Choroid plexus epithelial cell (primary cell): ENCODE data around the gene PIGR.

ENCODE experiments used
- DNase-seq: peaks from one replicate; pipeline ENCODE4 v3.0.0-alpha.2; 2010; ENCODE audit warnings: low read depth
- H3K4me3 ChIP-seq: 2 replicates; pipeline ENCODE4 v1.5.1; 2011; ENCODE audit warnings: low read depth, mild to moderate bottlenecking, control low read depth, low read length, moderate library complexity
- CTCF ChIP-seq: conservative IDR thresholded peaks from 2 replicates; pipeline ENCODE4 v1.5.1; 2011; ENCODE audit warnings: low read depth, mild to moderate bottlenecking, control low read depth, inconsistent platforms, low read length, moderate library complexity

Gene PIGR

GRCh38 chr1:206946261-206946660 is at the start of gene PIGR:
Gene PIGR (minus strand): TSS chr1:206946466. CDS start chr1:206940531, 5,935 bp downstream.
- no peak within 1 kb of the TSS for H3K4me3 ChIP-seq
- TF ChIP-seq CTCF = no peak
- DNase-seq = no peak

- no peak overlapping the region for H3K4me3 ChIP-seq
- TF ChIP-seq CTCF = no peak
- no peak for DNase-seq
Measured at GRCh38 chr1:206992790-206993189, 46.5 kb upstream of the PIGR start.

GRCh38 chr1:206987873-206988272 is 41.6 kb upstream of the PIGR start:
- TF ChIP-seq CTCF = no peak
- DNase-seq = no peak
- H3K4me3 ChIP-seq = no peak overlapping the region

GRCh38 chr1:206986885-206987284 is 40.6 kb upstream of the PIGR start:
- no peak overlapping the region for H3K4me3 ChIP-seq
- DNase-seq = no peak
- no peak for TF ChIP-seq CTCF

- no peak for TF ChIP-seq CTCF
- H3K4me3 ChIP-seq = no peak overlapping the region
- DNase-seq = no peak
Measured at GRCh38 chr1:206986402-206986801, 40.1 kb upstream of the PIGR start.

GRCh38 chr1:206985162-206985749 is 39.0 kb upstream of the PIGR start:
- no peak for DNase-seq
- no peak overlapping the region for H3K4me3 ChIP-seq
- TF ChIP-seq CTCF = no peak

GRCh38 chr1:206982216-206982615 is 36.0 kb upstream of the PIGR start:
- DNase-seq = peak; percentile 48
- no peak overlapping the region for H3K4me3 ChIP-seq
- TF ChIP-seq CTCF = peak; percentile 73
